GM12891 (cell line): Measurements from ENCODE around the gene IGF2.

Experiments
- DNase-seq: peaks from one replicate; pipeline ENCODE4 v3.0.0; 2011; ENCODE audit warnings: low spot score; ENCODE audit not compliant: insufficient read length
- FAIRE-seq: peaks from 2 replicates; lab custom pipeline; 2011; peaks lifted over from hg19 to GRCh38; lab: Jason Lieb, UNC
- PAX5 ChIP-seq: IDR thresholded peaks from 2 replicates; pipeline ENCODE4 v1.6.1; 2011; ENCODE audit warnings: low read length, moderate library complexity, mild to moderate bottlenecking; ENCODE audit not compliant: insufficient read depth, severe bottlenecking
- POLR2A ChIP-seq: IDR thresholded peaks from 2 replicates; pipeline ENCODE4 v1.6.1; 2011; ENCODE audit warnings: low read depth, low read length, control low read depth
- POLR2AphosphoS5 ChIP-seq: IDR thresholded peaks from 2 replicates; pipeline ENCODE4 v1.6.1; 2011; ENCODE audit warnings: low read depth, low read length, control low read depth
- POU2F2 ChIP-seq: IDR thresholded peaks from 2 replicates; pipeline ENCODE4 v1.6.1; 2011; ENCODE audit warnings: low read depth, mild to moderate bottlenecking, control low read depth, low read length, moderate library complexity
- SPI1 ChIP-seq: IDR thresholded peaks from 2 replicates; pipeline ENCODE4 v1.6.1; 2011; ENCODE audit warnings: low read depth, low read length, control low read depth
- TAF1 ChIP-seq: IDR thresholded peaks from 2 replicates; pipeline ENCODE4 v1.6.1; 2011; ENCODE audit warnings: low read depth, low read length, control low read depth

IGF2 gene

DNA sequence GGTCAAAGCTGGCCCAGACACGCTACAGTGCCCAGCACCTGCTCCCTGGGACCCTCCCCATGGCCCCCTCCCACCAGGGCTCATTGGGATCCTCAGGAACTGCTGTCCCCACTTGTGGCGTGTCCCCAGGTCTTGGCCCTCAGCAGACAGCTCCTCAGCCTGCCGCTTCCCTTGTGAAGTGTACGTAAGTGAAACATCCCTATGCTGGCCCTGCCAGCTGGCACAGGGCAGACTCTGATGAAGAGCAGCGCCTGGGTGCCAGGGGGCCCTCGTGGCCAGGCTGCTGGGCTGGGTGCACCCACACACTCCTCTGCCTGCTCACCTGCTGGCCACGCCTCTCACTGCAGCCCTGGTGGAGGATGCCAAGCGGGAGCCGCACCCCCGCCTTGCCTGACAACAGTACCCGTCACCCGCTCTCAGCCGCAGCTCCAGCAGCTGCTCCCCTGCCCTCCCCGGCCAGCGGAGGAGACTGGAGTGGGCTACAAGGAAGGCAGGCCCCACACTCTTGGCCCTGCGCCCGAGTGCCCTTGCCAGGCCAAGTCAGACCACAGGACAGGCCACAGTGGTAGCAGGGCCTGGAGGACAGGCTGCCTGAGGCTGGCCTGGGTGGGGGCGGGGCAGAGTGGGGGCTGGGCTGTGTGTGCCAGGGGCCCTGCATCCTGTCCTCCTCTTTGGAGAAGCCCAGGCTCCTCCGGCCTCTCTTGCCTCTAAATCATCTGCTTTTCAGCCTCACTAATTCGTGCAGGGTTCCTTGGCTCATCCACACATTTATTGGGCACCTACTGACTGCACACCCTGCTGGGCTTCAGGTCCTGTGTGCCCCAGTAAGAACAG lies 39.5 kb downstream of the IGF2 start:
- no peak for DNase-seq
- TF ChIP-seq POU2F2 (no peak), PAX5 (no peak), SPI1 (no peak), TAF1 (no peak), POLR2A (no peak), POLR2AphosphoS5 (no peak)
- FAIRE-seq, result no peak

- DNase-seq (peak; percentile 17), FAIRE-seq (no peak)
- no peak for TF ChIP-seq PAX5
- no peak for TF ChIP-seq TAF1
- no peak for TF ChIP-seq POLR2A
- TF ChIP-seq POU2F2, result no peak
- no peak for TF ChIP-seq POLR2AphosphoS5
- no peak for TF ChIP-seq SPI1
These were observed 40.3 kb downstream of the IGF2 start for GRCh38 chr11:2098691-2099515.

- FAIRE-seq (no peak), DNase-seq (no peak)
- no peak for TF ChIP-seq PAX5
- TF ChIP-seq POU2F2, result no peak
These were observed 41.0 kb downstream of the IGF2 start for GRCh38 chr11:2097998-2098690.

GRCh38 chr11:2097356-2097997 lies 41.7 kb downstream of the IGF2 start:
- DNase-seq (peak; percentile 15), FAIRE-seq (no peak)
- TF ChIP-seq POLR2A (no peak), POU2F2 (no peak), POLR2AphosphoS5 (no peak), SPI1 (no peak), TAF1 (no peak), PAX5 (no peak)

DNA sequence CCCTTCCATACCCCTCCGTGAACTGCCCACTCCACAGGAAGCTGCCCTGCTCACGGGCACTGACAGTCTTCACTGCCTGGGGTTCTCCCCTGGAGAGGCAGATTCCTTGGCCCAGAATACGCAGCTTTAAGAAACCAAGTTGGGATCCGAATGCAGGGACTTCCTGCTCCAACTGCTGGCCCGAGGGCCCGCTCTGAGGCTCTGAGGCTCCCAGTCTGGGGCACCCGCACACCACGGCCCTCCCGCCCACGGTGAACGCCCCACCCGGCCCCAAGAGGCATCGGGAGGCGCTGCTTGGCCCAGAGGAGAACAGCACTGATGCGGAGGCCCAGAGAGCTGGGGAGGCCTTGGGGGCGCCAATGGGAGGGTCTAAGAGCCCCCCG lies 42.3 kb downstream of the IGF2 start:
- TF ChIP-seq PAX5, result no peak
- TF ChIP-seq POU2F2, result no peak
- no peak for TF ChIP-seq POLR2AphosphoS5
- no peak for TF ChIP-seq POLR2A
- TF ChIP-seq SPI1, result no peak
- no peak for TF ChIP-seq TAF1
- FAIRE-seq, result no peak
- no peak for DNase-seq

- FAIRE-seq (no peak), DNase-seq (no peak)
These were observed 42.9 kb downstream of the IGF2 start for GRCh38 chr11:2096011-2096918.

DNA sequence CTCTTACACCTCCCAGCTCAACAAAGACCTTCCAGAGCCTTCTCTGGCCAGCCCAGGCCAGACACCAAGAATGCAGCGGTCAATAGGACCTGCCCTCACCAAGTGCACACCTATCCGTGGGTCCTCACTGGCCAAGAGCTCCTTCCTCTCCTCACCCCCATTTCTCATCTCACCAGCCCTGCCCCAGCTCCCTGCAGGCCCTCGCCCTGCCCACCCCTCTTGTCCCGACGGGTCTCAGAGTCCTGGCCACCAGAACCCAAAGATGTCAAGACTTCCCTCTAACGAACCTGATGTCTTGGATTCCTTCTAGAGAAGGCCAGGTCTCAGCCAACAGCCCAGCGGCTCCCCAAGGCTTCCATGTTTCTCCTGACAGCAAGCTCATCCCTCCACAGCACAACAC lies 43.6 kb downstream of the IGF2 start:
- FAIRE-seq, result no peak
- TF ChIP-seq POLR2A (no peak), TAF1 (no peak), POLR2AphosphoS5 (no peak), SPI1 (no peak), PAX5 (no peak), POU2F2 (no peak)
- DNase-seq, result no peak

More at GRCh38 chr11:2096011-2096918, 42.9 kb downstream of the IGF2 start:
- no peak for TF ChIP-seq TAF1
- TF ChIP-seq POLR2AphosphoS5, result no peak
- no peak for TF ChIP-seq POLR2A
- no peak for TF ChIP-seq POU2F2

- DNase-seq (no peak), FAIRE-seq (no peak)
- TF ChIP-seq POLR2A (no peak), POU2F2 (no peak), POLR2AphosphoS5 (no peak), SPI1 (no peak), TAF1 (no peak), PAX5 (no peak)
These were observed 44.0 kb downstream of the IGF2 start for GRCh38 chr11:2095198-2095520.

DNA sequence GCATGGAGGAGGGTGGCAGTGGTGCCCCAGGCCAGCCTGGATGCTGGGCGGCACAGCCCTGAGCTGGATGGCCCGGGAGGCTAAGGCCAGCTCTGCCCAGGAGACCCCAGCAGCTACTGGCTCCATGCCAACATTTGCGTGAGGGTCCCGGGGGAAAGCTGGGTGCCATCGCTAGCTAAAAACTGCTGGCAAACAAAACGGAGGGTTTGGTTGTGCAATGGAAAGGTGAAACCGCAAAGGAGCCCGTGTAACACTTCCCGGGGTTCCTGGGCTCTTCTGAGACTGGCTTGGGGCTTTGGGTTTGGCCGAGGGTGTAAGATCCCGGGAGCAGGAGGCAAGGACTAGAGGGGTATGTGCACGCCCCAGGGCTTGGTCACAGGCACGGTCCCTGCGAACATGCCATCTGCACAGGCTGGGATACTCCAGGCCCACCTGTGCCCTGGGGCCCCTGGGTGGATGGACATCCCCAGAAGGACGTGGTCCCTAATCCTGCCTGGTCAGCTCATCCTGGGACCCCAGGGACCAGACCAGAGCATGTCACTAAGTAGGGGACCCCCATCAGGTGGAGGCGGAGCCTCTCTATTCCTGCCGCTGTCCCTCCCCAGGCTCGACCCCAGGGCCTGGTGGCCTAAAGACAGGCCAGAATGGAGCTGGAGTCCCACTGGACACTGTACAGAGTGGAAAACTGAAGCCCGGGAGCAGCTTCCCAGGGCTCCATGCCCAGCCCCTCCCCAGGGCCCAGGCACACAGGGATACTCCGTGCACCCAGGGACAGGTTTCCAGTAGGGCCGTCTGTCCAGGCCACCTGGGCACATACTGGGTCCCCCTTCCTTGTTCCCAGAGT lies 44.6 kb downstream of the IGF2 start:
- DNase-seq (no peak), FAIRE-seq (no peak)
- no peak for TF ChIP-seq POU2F2
- TF ChIP-seq POLR2AphosphoS5, result no peak
- no peak for TF ChIP-seq SPI1
- no peak for TF ChIP-seq TAF1
- no peak for TF ChIP-seq POLR2A
- TF ChIP-seq PAX5, result no peak
